H54 (cell line): Measurements from ENCODE around the gene CEP104.

ENCODE experiments used
- DNase-seq: peaks from one replicate; pipeline ENCODE4 v3.0.0; 2011; ENCODE audit warnings: low spot score, mixed read lengths; ENCODE audit not compliant: insufficient read length
- FAIRE-seq: peaks from 3 replicates; lab custom pipeline; 2011; peaks lifted over from hg19 to GRCh38; lab: Jason Lieb, UNC
- POLR2A ChIP-seq: IDR thresholded peaks from 2 replicates; pipeline ENCODE4 v1.6.1; 2011; ENCODE audit warnings: low read depth, mild to moderate bottlenecking, low read length

Gene CEP104

GRCh38 chr1:3838788-3839187 lies 18.2 kb downstream of the CEP104 start:
- FAIRE-seq: no peak
- no peak for TF ChIP-seq POLR2A
- no peak for DNase-seq

DNA sequence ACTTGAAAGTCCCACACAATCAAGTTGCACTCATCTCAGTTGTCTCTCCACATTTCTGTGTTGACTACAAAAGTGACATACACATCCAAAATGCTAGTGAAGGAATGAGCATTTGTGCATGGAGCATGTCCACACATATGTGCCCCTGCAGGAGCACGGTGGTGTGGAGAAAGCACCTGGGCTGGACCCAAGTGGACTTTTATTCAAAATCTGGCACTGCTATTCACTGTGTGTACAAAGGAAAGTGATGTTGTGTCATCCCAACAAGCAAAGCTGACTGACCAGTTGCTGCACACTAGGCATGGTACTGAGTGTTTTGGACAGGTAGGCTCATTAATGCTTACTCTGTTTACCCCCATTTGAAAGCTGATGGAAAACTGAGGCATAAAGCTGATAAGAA lies 19.3 kb downstream of the CEP104 start:
- DNase-seq (no peak), FAIRE-seq (no peak)

DNA sequence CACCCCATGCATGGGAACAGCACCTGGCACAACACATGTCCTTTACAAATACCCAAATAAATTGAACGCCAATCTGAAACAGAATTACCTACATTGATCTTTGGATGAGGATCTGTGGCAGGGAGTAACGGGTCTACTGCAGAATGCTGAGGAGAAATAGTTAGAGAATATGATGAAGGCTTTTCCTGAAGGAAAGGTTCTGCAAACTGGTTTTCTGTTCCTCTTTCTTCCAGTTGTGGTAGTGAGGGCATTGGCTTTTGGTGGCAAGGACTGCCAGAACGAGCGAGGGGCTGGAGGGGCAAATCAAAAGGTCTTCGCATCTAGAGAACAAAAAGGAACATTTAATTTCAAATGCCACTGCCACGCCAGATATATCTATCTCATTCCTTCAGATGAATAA lies 19.8 kb downstream of the CEP104 start:
- DNase-seq (no peak), FAIRE-seq (no peak)
- no peak for TF ChIP-seq POLR2A

More for the DNA sequence above, 19.3 kb downstream of the CEP104 start:
- no peak for TF ChIP-seq POLR2A

DNA sequence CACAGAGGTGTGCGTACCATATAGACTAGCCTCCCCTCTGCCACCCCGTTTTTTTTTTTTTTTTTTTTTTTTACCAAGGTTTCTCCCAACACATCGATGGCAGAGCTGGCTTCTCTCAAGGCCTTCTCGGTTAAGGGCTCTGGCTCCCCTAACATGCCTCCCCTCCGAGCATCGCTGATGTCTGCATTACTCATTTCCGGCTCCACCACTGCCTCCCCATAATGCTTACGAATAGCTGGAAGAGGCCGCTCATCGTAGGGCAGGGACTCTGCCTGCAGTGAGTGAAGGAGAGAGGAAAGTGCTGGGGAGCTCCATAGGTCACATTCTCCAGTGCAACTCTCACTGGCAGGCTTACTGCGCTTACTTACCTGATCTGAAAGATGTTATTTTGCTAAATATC lies 20.6 kb downstream of the CEP104 start:
- FAIRE-seq: no peak
- TF ChIP-seq POLR2A: no peak
- DNase-seq: no peak

DNA sequence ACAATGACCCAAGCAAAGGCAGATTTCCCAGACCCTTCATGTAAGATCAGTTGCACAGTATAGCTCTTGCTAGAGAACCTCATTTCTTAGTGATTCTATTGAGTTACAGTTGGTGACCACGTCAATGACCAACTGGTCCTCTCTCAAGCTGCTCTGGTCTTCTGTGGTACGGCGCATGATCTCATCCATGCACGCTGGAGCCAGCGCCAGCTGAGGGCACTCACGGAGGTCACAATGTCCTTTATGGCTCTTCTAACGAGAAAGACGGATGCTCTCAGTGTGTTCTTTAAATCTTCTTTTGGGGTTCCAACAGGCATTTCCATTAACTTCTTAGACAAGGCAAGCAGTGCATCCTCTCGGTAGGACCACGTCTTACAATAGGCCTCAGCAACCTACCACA lies 22.3 kb downstream of the CEP104 start:
- FAIRE-seq: no peak
- no peak for TF ChIP-seq POLR2A
- DNase-seq: no peak

GRCh38 chr1:3831689-3832088 lies 25.3 kb downstream of the CEP104 start:
- no peak for DNase-seq
- no peak for TF ChIP-seq POLR2A
- FAIRE-seq: no peak

- FAIRE-seq: no peak
- TF ChIP-seq POLR2A: no peak
- DNase-seq: no peak
These were observed 28.6 kb downstream of the CEP104 start for GRCh38 chr1:3828391-3828790.

DNA sequence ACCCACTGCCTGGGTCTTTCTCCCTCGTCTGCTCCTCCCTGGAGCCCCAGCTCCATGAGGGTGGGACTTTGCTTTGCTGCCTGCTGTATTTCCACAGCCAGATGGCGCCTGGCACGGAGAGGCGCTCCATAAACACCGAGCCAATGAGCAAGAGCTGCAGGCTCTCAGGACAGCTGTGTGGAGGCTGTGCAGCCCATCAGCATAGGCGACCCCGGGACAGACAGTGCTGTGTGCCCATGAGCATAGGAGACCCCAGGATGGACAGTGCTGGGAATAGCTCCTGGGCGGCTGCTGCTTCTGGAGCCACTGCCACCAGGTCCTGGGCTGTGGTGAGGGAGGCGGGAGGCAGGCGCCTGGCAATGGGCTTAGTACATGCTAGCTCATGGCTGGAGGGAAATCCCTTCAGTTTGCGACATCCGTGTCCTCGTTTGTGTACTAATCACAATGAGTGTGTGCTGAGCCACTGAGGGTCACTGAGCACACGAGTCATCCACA lies 29.2 kb downstream of the CEP104 start:
- DNase-seq: no peak

GRCh38 chr1:3825356-3825755 lies 31.7 kb downstream of the CEP104 start:
- no peak for TF ChIP-seq POLR2A
- DNase-seq (no peak), FAIRE-seq (no peak)

More for the DNA sequence above, 29.2 kb downstream of the CEP104 start:
- TF ChIP-seq POLR2A: no peak
- no peak for FAIRE-seq

DNA sequence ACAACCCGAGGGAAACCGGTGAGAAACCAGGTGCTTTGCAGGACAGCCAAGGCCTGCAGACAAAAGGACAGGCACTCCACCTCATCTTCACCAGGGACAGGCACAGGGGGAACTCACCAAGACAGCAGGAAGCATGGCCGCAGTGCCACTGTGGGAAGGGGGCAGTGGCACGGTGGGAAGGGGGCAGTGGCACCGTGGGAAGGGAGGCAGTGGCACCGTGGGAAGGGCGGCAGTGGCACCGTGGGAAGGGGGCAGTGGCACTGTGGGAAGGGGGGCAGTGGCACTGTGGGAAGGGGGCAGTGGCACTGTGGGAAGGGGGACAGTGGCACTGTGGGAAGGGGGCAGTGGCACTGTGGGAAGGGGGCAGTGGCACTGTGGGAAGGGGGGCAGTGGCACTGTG lies 32.4 kb downstream of the CEP104 start:
- no peak for FAIRE-seq

DNA sequence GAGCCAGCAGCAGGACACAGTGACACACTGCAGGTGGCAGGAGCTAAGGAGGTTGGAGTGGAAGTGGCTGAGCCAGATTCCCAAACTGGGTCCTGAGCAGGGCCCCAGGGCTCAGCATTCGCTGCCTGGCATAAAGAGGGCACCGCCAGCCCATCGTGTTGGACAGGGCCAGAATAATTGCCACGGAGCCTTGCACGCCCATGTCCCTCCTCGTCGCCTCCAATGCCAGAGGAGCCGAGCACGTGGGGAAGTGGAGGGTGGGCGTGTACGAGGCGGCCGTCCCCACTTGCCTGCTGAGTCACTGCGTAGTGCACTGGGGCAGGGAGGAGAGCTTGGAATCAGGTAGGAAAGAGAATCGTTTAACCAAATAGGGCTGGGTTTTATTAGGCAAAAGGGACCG lies 34.6 kb downstream of the CEP104 start:
- FAIRE-seq: no peak
- DNase-seq: no peak
- no peak for TF ChIP-seq POLR2A

More for the DNA sequence above, 32.4 kb downstream of the CEP104 start:
- TF ChIP-seq POLR2A: no peak
- no peak for DNase-seq

DNA sequence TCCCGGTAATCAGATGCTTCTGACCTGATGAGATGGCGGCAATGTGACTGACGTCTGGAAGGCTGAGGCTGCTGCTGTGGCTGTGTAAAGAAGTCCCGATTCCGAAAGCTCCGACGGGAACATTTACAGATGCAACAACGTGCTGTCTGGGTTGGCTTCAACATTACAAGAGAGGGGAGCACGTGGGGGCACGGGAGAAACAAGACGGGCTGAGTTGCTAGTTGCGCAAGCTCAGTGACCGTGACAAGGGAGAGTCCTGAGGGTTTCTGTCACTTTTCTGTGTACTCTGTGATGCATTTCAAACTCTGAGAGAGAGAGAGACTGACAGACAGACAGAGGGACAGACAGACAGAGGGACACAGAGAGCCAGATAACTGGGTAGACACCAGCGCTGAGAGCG lies 35.1 kb downstream of the CEP104 start:
- FAIRE-seq (no peak), DNase-seq (no peak)
- TF ChIP-seq POLR2A: no peak

- TF ChIP-seq POLR2A: no peak
- FAIRE-seq: no peak
- DNase-seq: no peak
These were observed 35.6 kb downstream of the CEP104 start for GRCh38 chr1:3821447-3821846.

- DNase-seq (no peak), FAIRE-seq (no peak)
- TF ChIP-seq POLR2A: no peak
These were observed 36.0 kb downstream of the CEP104 start for GRCh38 chr1:3821004-3821403.

DNA sequence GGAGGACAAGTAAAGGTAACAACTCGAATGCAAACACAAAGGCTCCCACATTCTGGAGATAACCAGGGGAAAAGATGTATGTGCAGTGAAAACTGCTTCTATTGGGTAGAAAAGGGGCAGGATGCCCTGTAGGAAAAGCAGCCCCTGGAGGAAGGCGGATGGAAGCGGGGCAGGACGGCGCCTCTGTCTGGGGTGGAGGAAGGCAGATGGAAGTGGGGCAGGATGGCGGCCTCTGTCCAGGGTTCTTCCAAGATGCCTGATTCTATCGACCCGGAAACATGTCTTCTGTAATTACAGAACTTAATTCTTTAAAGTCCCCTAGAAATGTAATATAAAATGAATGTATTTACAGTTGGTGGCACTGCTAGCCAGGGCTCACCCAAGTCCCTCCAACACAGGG lies 36.7 kb downstream of the CEP104 start:
- FAIRE-seq (no peak), DNase-seq (no peak)
- TF ChIP-seq POLR2A: no peak

- TF ChIP-seq POLR2A: no peak
- DNase-seq: no peak
- FAIRE-seq: no peak
These were observed 37.2 kb downstream of the CEP104 start for GRCh38 chr1:3819771-3820200.
